ENCODE measurements around the gene RIN3.
A peak's percentile ranks its signal among the peaks of the same experiment; 100 is the strongest.

Gene RIN3

GRCh38 chr14:92644171-92644969, 130.8 kb downstream of the RIN3 start:
- Mint-ChIP-seq H3K27me3 (no peaks in the 10 kb centered on the region), H3K9me3 (peaks cover 9% of the 10 kb centered on the region), H3K27ac (no peak overlapping the region), H3K4me3 (no peak overlapping the region), H3K36me3 (ENCODE audit: low read depth) (peaks cover 51% of the 10 kb centered on the region), H3K4me1 (ENCODE audit: low read depth) (peaks cover 45% of the 10 kb centered on the region)

- H3K36me3 Mint-ChIP-seq (ENCODE audit: low read depth), result peaks cover 51% of the 10 kb centered on the region
- no peak overlapping the region for H3K4me3 Mint-ChIP-seq
- no peak overlapping the region for H3K27ac Mint-ChIP-seq
- no peaks in the 10 kb centered on the region for H3K27me3 Mint-ChIP-seq
- peaks cover 9% of the 10 kb centered on the region for H3K9me3 Mint-ChIP-seq
- peaks cover 52% of the 10 kb centered on the region for H3K4me1 Mint-ChIP-seq (ENCODE audit: low read depth)
Observed at GRCh38 chr14:92644970-92645515, 131.5 kb downstream of the RIN3 start.

GRCh38 chr14:92645841-92646478, 132.4 kb downstream of the RIN3 start:
- H3K27ac Mint-ChIP-seq, result peak overlapping the region; percentile 81
- H3K36me3 Mint-ChIP-seq (ENCODE audit: low read depth), result peaks cover 51% of the 10 kb centered on the region
- H3K4me3 Mint-ChIP-seq, result no peak overlapping the region
- H3K27me3 Mint-ChIP-seq, result no peaks in the 10 kb centered on the region
- H3K4me1 Mint-ChIP-seq (ENCODE audit: low read depth), result peaks cover 61% of the 10 kb centered on the region
- H3K9me3 Mint-ChIP-seq, result peaks cover 9% of the 10 kb centered on the region

GRCh38 chr14:92646952-92647796, 133.6 kb downstream of the RIN3 start:
- peaks cover 9% of the 10 kb centered on the region for H3K9me3 Mint-ChIP-seq
- H3K4me3 Mint-ChIP-seq, result peak overlapping the region; percentile 47
- peaks cover 45% of the 10 kb centered on the region for H3K36me3 Mint-ChIP-seq (ENCODE audit: low read depth)
- peaks cover 68% of the 10 kb centered on the region for H3K4me1 Mint-ChIP-seq (ENCODE audit: low read depth)
- H3K27me3 Mint-ChIP-seq, result no peaks in the 10 kb centered on the region
- H3K27ac Mint-ChIP-seq, result peak overlapping the region; percentile 81

GRCh38 chr14:92647797-92648279, 134.3 kb downstream of the RIN3 start:
- Mint-ChIP-seq H3K27me3 (no peaks in the 10 kb centered on the region), H3K9me3 (peaks cover 9% of the 10 kb centered on the region), H3K27ac (peak overlapping the region; percentile 81), H3K4me3 (no peak overlapping the region), H3K4me1 (ENCODE audit: low read depth) (peaks cover 68% of the 10 kb centered on the region), H3K36me3 (ENCODE audit: low read depth) (peaks cover 38% of the 10 kb centered on the region)

- Mint-ChIP-seq H3K27ac (peak overlapping the region; percentile 99), H3K36me3 (ENCODE audit: low read depth) (peaks cover 45% of the 10 kb centered on the region), H3K9me3 (peaks cover 9% of the 10 kb centered on the region), H3K27me3 (no peaks in the 10 kb centered on the region), H3K4me3 (no peak overlapping the region), H3K4me1 (ENCODE audit: low read depth) (peaks cover 78% of the 10 kb centered on the region)
Observed at GRCh38 chr14:92649066-92649465, 135.5 kb downstream of the RIN3 start.

GRCh38 chr14:92649934-92650545, 136.5 kb downstream of the RIN3 start:
- Mint-ChIP-seq H3K27me3 (no peaks in the 10 kb centered on the region), H3K4me3 (peak overlapping the region; percentile 99), H3K4me1 (ENCODE audit: low read depth) (peaks cover 84% of the 10 kb centered on the region), H3K9me3 (peaks cover 4% of the 10 kb centered on the region), H3K27ac (peak overlapping the region; percentile 99), H3K36me3 (ENCODE audit: low read depth) (peaks cover 42% of the 10 kb centered on the region)

- H3K27ac Mint-ChIP-seq, result peak overlapping the region; percentile 99
- peak overlapping the region; percentile 99 for H3K4me3 Mint-ChIP-seq
- H3K27me3 Mint-ChIP-seq, result no peaks in the 10 kb centered on the region
- peaks cover 84% of the 10 kb centered on the region for H3K4me1 Mint-ChIP-seq (ENCODE audit: low read depth)
- no peaks in the 10 kb centered on the region for H3K9me3 Mint-ChIP-seq
- H3K36me3 Mint-ChIP-seq (ENCODE audit: low read depth), result peaks cover 42% of the 10 kb centered on the region
Observed at GRCh38 chr14:92650581-92651105, 137.1 kb downstream of the RIN3 start.

- Mint-ChIP-seq H3K27ac (peak overlapping the region; percentile 99), H3K4me3 (peak overlapping the region; percentile 99), H3K27me3 (no peaks in the 10 kb centered on the region), H3K9me3 (no peaks in the 10 kb centered on the region), H3K36me3 (ENCODE audit: low read depth) (peaks cover 42% of the 10 kb centered on the region), H3K4me1 (ENCODE audit: low read depth) (peaks cover 84% of the 10 kb centered on the region)
Observed at GRCh38 chr14:92651106-92651757, 137.7 kb downstream of the RIN3 start.

GRCh38 chr14:92651758-92652406, 138.3 kb downstream of the RIN3 start:
- Mint-ChIP-seq H3K27ac (peak overlapping the region; percentile 99), H3K4me1 (ENCODE audit: low read depth) (peaks cover 84% of the 10 kb centered on the region), H3K36me3 (ENCODE audit: low read depth) (peaks cover 44% of the 10 kb centered on the region), H3K4me3 (peak overlapping the region; percentile 99), H3K9me3 (no peaks in the 10 kb centered on the region), H3K27me3 (no peaks in the 10 kb centered on the region)

GRCh38 chr14:92652413-92653151, 139.0 kb downstream of the RIN3 start:
- Mint-ChIP-seq H3K4me1 (ENCODE audit: low read depth) (peaks cover 84% of the 10 kb centered on the region), H3K27ac (peak overlapping the region; percentile 99), H3K4me3 (peak overlapping the region; percentile 99), H3K27me3 (no peaks in the 10 kb centered on the region), H3K9me3 (no peaks in the 10 kb centered on the region), H3K36me3 (ENCODE audit: low read depth) (peaks cover 50% of the 10 kb centered on the region)

GRCh38 chr14:92653162-92653651, 139.6 kb downstream of the RIN3 start:
- H3K9me3 Mint-ChIP-seq, result no peaks in the 10 kb centered on the region
- no peaks in the 10 kb centered on the region for H3K27me3 Mint-ChIP-seq
- peak overlapping the region; percentile 98 for H3K27ac Mint-ChIP-seq
- peaks cover 84% of the 10 kb centered on the region for H3K4me1 Mint-ChIP-seq (ENCODE audit: low read depth)
- H3K4me3 Mint-ChIP-seq, result peak overlapping the region; percentile 99
- peaks cover 55% of the 10 kb centered on the region for H3K36me3 Mint-ChIP-seq (ENCODE audit: low read depth)
